IMR-90 (cell line): Measurements from ENCODE around the gene FBXL4. TPM values are rescaled to one million over a fixed set of nuclear protein-coding genes. Genes with fewer than 3 reads are reported as not detected.

ENCODE experiments used
- BHLHE40 ChIP-seq: fragments of 150-350 bp; IDR thresholded peaks from 2 replicates; pipeline ENCODE4 v1.6.1; 2016; ENCODE audit warnings: mild to moderate bottlenecking, low read depth, low read length
- CEBPB ChIP-seq: IDR thresholded peaks from 2 replicates; pipeline ENCODE4 v1.6.1; 2012; ENCODE audit warnings: low read depth, low read length, improper control_type of control experiment
- FOS ChIP-seq: fragments of 150-350 bp; IDR thresholded peaks from 2 replicates; pipeline ENCODE4 v1.6.1; 2016; ENCODE audit warnings: low read depth, low read length
- MXI1 ChIP-seq: IDR thresholded peaks from 2 replicates; pipeline ENCODE4 v1.6.1; 2012; ENCODE audit warnings: low read depth, mild to moderate bottlenecking, low read length, moderate library complexity, borderline replicate concordance
- RAD21 ChIP-seq: IDR thresholded peaks from 2 replicates; pipeline ENCODE4 v1.6.1; 2012; ENCODE audit warnings: low read length, improper control_type of control experiment
- SMC3 ChIP-seq: fragments of 150-350 bp; IDR thresholded peaks from 2 replicates; pipeline ENCODE4 v1.6.1; 2016; ENCODE audit warnings: low read depth, mild to moderate bottlenecking, antibody characterized with exemption, low read length, moderate library complexity
- polyA plus RNA-seq, 3 experiments: library from polyadenylated mRNA; depleted of rRNA; stranded (reverse); fragments of >200 nt; gene quantifications; 2 replicates each; pipeline ENCODE4 v1.2.3, GENCODE V29; 2012; ENCODE audit warnings: low replicate concordance in 1 of 3
- total RNA-seq: library from RNA; depleted of rRNA; stranded (reverse); fragments of >200 nt; gene quantifications from 2 replicates; pipeline ENCODE4 v1.2.3, GENCODE V29; 2012
- TF ChIP-seq, protein P1 (sequence below): conservative IDR thresholded peaks from 2 replicates; pipeline ENCODE4 v1.5.1; 2012; ENCODE audit warnings: mild to moderate bottlenecking, low read depth, low read length, improper control_type of control experiment

The FBXL4 gene
- total and polyA plus RNA-seq, 2 of the 4 experiments (the other 2 are of a cell fraction): 7.8 to 17.6 TPM

GRCh38 chr6:98995116-98995515 lies 47.4 kb upstream of the FBXL4 start (continued):
- TF ChIP-seq, protein P1, sequence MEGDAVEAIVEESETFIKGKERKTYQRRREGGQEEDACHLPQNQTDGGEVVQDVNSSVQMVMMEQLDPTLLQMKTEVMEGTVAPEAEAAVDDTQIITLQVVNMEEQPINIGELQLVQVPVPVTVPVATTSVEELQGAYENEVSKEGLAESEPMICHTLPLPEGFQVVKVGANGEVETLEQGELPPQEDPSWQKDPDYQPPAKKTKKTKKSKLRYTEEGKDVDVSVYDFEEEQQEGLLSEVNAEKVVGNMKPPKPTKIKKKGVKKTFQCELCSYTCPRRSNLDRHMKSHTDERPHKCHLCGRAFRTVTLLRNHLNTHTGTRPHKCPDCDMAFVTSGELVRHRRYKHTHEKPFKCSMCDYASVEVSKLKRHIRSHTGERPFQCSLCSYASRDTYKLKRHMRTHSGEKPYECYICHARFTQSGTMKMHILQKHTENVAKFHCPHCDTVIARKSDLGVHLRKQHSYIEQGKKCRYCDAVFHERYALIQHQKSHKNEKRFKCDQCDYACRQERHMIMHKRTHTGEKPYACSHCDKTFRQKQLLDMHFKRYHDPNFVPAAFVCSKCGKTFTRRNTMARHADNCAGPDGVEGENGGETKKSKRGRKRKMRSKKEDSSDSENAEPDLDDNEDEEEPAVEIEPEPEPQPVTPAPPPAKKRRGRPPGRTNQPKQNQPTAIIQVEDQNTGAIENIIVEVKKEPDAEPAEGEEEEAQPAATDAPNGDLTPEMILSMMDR: no peak
- TF ChIP-seq FOS (no peak), MXI1 (no peak), SMC3 (no peak), CEBPB (no peak), BHLHE40 (no peak), RAD21 (no peak)
